Sigmoid colon (tissue), 7 donors: Measurements from ENCODE around the gene UBQLN1. TPM values are rescaled to one million over a fixed set of nuclear protein-coding genes. Genes with fewer than 3 reads are reported as not detected.

Experiments
- DNase-seq: peaks from one replicate; pipeline ENCODE4 v3.0.0-alpha.2; 2019
- H3K27ac ChIP-seq, 4 donors: fragments of 200-600 bp; sonication (generic); one replicate each; pipeline ENCODE4 v1.5.1; 2016 to 2019; ENCODE audit warnings: mild to moderate bottlenecking in 1 of 4
- H3K27me3 ChIP-seq, 3 donors: fragments of 200-600 bp; sonication (generic); one replicate each; pipeline ENCODE4 v1.5.1; 2019; ENCODE audit warnings: mild to moderate bottlenecking in 1 of 3
- H3K36me3 ChIP-seq, 4 donors: fragments of 200-600 bp; sonication (generic); one replicate each; pipeline ENCODE4 v1.5.1; 2016 to 2019
- H3K4me1 ChIP-seq, 4 donors: fragments of 200-600 bp; sonication (generic); one replicate each; pipeline ENCODE4 v1.5.1; 2017 to 2019
- H3K4me3 ChIP-seq, 4 donors: fragments of 200-600 bp; sonication (generic); one replicate each; pipeline ENCODE4 v1.5.1; 2017 to 2019; ENCODE audit warnings: mild to moderate bottlenecking in 2 of 4, moderate library complexity in 1 of 4
- H3K9me3 ChIP-seq, 4 donors: fragments of 200-600 bp in 3 of 4; sonication (generic) in 3 of 4; one replicate each; pipeline versions ENCODE4 v1.5.1 to v1.6.1; 2013 to 2019
- CTCF ChIP-seq, 4 experiments: fragments of 450-650 bp in 3 of 4; fragments of 200-600 bp in 1 of 4; IDR thresholded peaks; one replicate each; pipeline ENCODE4 v1.5.1; 2016 to 2019; ENCODE audit warnings: antibody characterized with exemption in 4 of 4, mild to moderate bottlenecking in 3 of 4, moderate library complexity in 2 of 4
- EP300 ChIP-seq, 4 donors: sonication (generic); formaldehyde crosslinking; IDR thresholded peaks; one replicate each; pipeline ENCODE4 v1.6.1; 2017; ENCODE audit warnings: antibody characterized with exemption in 4 of 4
- POLR2A ChIP-seq, 2 donors: fragments of 450-650 bp; IDR thresholded peaks; one replicate each; pipeline ENCODE4 v1.6.1; 2016; ENCODE audit warnings: antibody characterized with exemption in 2 of 2, mild to moderate bottlenecking in 2 of 2, moderate library complexity in 2 of 2
- POLR2AphosphoS5 ChIP-seq, 4 donors: sonication (generic); formaldehyde crosslinking; IDR thresholded peaks; one replicate each; pipeline ENCODE4 v1.6.1; 2017; ENCODE audit warnings: antibody characterized with exemption in 4 of 4
- WGBS, 2 donors: extraction: QIAGEN DNeasy Blood & Tissue Kit; methylation state at CpG; one replicate each; pipeline ENCODE4 v1.1.7; 2013; 5-methylcytosine and 5-hydroxymethylcytosine counted together
- intact Hi-C: fragments of 100-400 bp; cut with DNase I; formaldehyde crosslinking; loops from one replicate; pipeline ENCODE4 v1.15.1; 2023
- polyA plus RNA-seq, 3 donors: library from polyadenylated mRNA; stranded (reverse); fragments of 200-250 nt; gene quantifications; one replicate each; pipeline ENCODE4 v1.2.3, GENCODE V29; 2013
- total RNA-seq, 4 donors: library from RNA; depleted of rRNA; stranded (reverse); fragments of >200 nt; gene quantifications; one replicate each; pipeline ENCODE4 v1.1.0, GENCODE V29; 2016
- donor health status: healthy with polysubstance abuse.
- donor health status: Bipolar disorder and iron deficiency.
- donor health status: healthy.

The UBQLN1 gene
- total and polyA plus RNA-seq, 7 donors = 33.0 to 113 (median 96.1) TPM

- 70 to 78% methylated on average over 4 of the region's 4 CpGs for WGBS, 2 donors
- no peak overlapping the region for H3K4me3 ChIP-seq
Measured at GRCh38 chr9:83698976-83699585, 8.7 kb downstream of the UBQLN1 start.

GRCh38 chr9:83691492-83691891, 16.3 kb downstream of the UBQLN1 start:
- intact Hi-C loops = no loop called here
- H3K27me3 ChIP-seq = no peaks in the 10 kb centered on the region
- H3K4me1 ChIP-seq = peaks cover 0 to 61% (median 42%) of the 10 kb centered on the region in 4 donors
- TF ChIP-seq POLR2A (IDR thresholded peaks at IDR 0.05) (no peak), EP300 (IDR thresholded peaks at IDR 0.05) (no peak), CTCF (IDR thresholded peaks at IDR 0.05) (no peak), POLR2AphosphoS5 (IDR thresholded peaks at IDR 0.05) (no peak)
- no peak for DNase-seq
- H3K9me3 ChIP-seq = no peaks in the 10 kb centered on the region
- H3K36me3 ChIP-seq = no peaks in the 10 kb centered on the region
- no peak overlapping the region for H3K4me3 ChIP-seq
- H3K27ac ChIP-seq = no peak overlapping the region
- 89 to 91% methylated on average over 3 of the region's 3 CpGs for WGBS, 2 donors

More at GRCh38 chr9:83698976-83699585, 8.7 kb downstream of the UBQLN1 start:
- intact Hi-C loops = no loop called here
- peaks cover 0 to 81% (median 42%) of the 10 kb centered on the region in 4 donors for H3K4me1 ChIP-seq
- no peak for TF ChIP-seq CTCF (IDR thresholded peaks at IDR 0.05)
- TF ChIP-seq POLR2AphosphoS5 (IDR thresholded peaks at IDR 0.05) = no peak
- no peak for TF ChIP-seq EP300 (IDR thresholded peaks at IDR 0.05)
- no peak for TF ChIP-seq POLR2A (IDR thresholded peaks at IDR 0.05)
- H3K9me3 ChIP-seq = no peaks in the 10 kb centered on the region
- DNase-seq = no peak
- no peaks in the 10 kb centered on the region for H3K27me3 ChIP-seq
- no peak overlapping the region for H3K27ac ChIP-seq
- H3K36me3 ChIP-seq = no peaks in the 10 kb centered on the region

GRCh38 chr9:83688921-83689320, 18.8 kb downstream of the UBQLN1 start:
- no peaks in the 10 kb centered on the region for H3K9me3 ChIP-seq
- intact Hi-C loops = no loop called here
- no peaks in the 10 kb centered on the region for H3K27me3 ChIP-seq
- no peak overlapping the region for H3K4me3 ChIP-seq
- TF ChIP-seq POLR2A (IDR thresholded peaks at IDR 0.05) (no peak), POLR2AphosphoS5 (IDR thresholded peaks at IDR 0.05) (no peak), EP300 (IDR thresholded peaks at IDR 0.05) (no peak), CTCF (IDR thresholded peaks at IDR 0.05) (no peak)
- H3K27ac ChIP-seq = no peak overlapping the region
- no peak for DNase-seq
- peaks cover 0 to 50% (median 30%) of the 10 kb centered on the region in 4 donors for H3K4me1 ChIP-seq
- 77 to 84% methylated on average over 3 of the region's 3 CpGs for WGBS, 2 donors
- peaks cover 0 to 4% (median 0%) of the 10 kb centered on the region in 4 donors for H3K36me3 ChIP-seq

- intact Hi-C loops = no loop called here
- Histone ChIP-seq H3K4me1 (peaks cover 0 to 7% (median 2%) of the 10 kb centered on the region in 4 donors), H3K36me3 (peaks cover 3 to 66% (median 20%) of the 10 kb centered on the region in 4 donors), H3K27me3 (no peaks in the 10 kb centered on the region), H3K27ac (no peak overlapping the region), H3K9me3 (no peaks in the 10 kb centered on the region), H3K4me3 (no peak overlapping the region)
- no peak for DNase-seq
- WGBS, 2 donors = 66 to 83% methylated on average over 2 of the region's 2 CpGs
- no peak for TF ChIP-seq POLR2A (IDR thresholded peaks at IDR 0.05)
- no peak for TF ChIP-seq EP300 (IDR thresholded peaks at IDR 0.05)
- TF ChIP-seq CTCF (IDR thresholded peaks at IDR 0.05) = no peak
- TF ChIP-seq POLR2AphosphoS5 (IDR thresholded peaks at IDR 0.05) = no peak
Measured at GRCh38 chr9:83681490-83681889, 26.3 kb downstream of the UBQLN1 start.

- TF ChIP-seq EP300 (IDR thresholded peaks at IDR 0.05) (no peak), POLR2AphosphoS5 (IDR thresholded peaks at IDR 0.05) (no peak), POLR2A (IDR thresholded peaks at IDR 0.05) (no peak), CTCF (IDR thresholded peaks at IDR 0.05) (no peak)
- WGBS, 2 donors = 95 to 98% methylated on average over 1 of the region's 1 CpG
- Histone ChIP-seq H3K9me3 (no peaks in the 10 kb centered on the region), H3K4me1 (peaks cover 0 to 5% (median under 1%) of the 10 kb centered on the region in 4 donors), H3K4me3 (no peak overlapping the region), H3K36me3 (peaks cover 3 to 79% (median 21%) of the 10 kb centered on the region in 4 donors), H3K27me3 (no peaks in the 10 kb centered on the region), H3K27ac (no peak overlapping the region)
- intact Hi-C loops = no loop called here
- DNase-seq = no peak
Measured at GRCh38 chr9:83680233-83680632, 27.5 kb downstream of the UBQLN1 start.
